ENCODE measurements around the gene RAP2B.

DNA sequence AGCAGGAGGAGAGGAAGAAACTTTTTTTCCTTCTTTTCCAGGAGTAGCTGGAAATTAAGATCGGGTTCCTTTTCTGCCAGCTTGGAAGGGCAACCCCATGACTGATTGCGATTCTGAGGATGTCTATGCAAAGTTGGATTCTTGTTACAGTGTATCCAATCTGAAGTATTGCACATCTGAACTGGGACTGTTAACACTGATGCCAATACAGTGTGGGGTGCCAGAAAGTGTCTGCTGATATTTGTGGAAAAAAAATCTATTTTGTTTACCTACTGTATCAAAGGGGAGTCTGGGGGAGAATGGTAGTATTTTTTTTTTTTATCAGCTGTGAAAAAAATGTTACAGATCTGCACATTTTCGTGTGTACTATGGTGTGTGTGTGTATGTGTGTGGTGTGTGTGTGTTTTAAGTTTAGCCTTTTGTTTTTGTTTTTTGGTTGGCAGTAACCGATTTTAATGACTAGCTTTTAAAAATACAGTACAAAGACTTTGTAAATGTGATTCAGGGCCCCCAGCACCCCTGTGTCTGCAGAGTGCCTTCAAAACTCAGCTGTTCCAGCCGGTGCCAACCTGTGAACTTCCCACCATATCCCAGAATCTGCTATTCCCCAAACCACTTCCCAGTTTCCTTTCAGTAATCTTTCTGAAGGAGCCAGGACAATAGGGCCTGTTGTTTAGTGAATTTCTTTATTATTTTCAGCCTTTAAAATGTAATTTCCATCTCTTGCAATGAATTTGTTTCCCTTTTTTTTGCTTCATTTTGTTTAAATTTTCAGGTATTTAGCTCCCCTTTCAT is 1.9 kb downstream of the RAP2B start:
- TF ChIP-seq, protein P1, sequence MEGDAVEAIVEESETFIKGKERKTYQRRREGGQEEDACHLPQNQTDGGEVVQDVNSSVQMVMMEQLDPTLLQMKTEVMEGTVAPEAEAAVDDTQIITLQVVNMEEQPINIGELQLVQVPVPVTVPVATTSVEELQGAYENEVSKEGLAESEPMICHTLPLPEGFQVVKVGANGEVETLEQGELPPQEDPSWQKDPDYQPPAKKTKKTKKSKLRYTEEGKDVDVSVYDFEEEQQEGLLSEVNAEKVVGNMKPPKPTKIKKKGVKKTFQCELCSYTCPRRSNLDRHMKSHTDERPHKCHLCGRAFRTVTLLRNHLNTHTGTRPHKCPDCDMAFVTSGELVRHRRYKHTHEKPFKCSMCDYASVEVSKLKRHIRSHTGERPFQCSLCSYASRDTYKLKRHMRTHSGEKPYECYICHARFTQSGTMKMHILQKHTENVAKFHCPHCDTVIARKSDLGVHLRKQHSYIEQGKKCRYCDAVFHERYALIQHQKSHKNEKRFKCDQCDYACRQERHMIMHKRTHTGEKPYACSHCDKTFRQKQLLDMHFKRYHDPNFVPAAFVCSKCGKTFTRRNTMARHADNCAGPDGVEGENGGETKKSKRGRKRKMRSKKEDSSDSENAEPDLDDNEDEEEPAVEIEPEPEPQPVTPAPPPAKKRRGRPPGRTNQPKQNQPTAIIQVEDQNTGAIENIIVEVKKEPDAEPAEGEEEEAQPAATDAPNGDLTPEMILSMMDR (IDR thresholded peaks at IDR 0.05): no peak
- TF ChIP-seq POLR2A (IDR thresholded peaks at IDR 0.05): no peak
